ENCODE results near the gene PDE6B. TPM values are rescaled to one million over a fixed set of nuclear protein-coding genes. Genes with fewer than 3 reads are reported as not detected.

PDE6B gene
- total and polyA plus RNA-seq, 2 experiments from 2014 or later: 17.3 to 26.1 TPM

- no peaks in the 10 kb centered on the region for H3K27me3 ChIP-seq
- H2AFZ ChIP-seq: no peak overlapping the region
- no peaks in the 10 kb centered on the region for H3K9me2 ChIP-seq (replicated peaks; ENCODE audit: insufficient read depth)
- H3K9me3 ChIP-seq (ENCODE audit: low read depth): no peaks in the 10 kb centered on the region
- no peak overlapping the region for H3K4me2 ChIP-seq
- H4K20me1 ChIP-seq (ENCODE audit: insufficient read depth, poor library complexity, severe bottlenecking): no peaks in the 10 kb centered on the region
- no peak overlapping the region for H3K27ac ChIP-seq
- no peaks in the 10 kb centered on the region for H3K36me3 ChIP-seq (replicated peaks; ENCODE audit: insufficient read depth, low read depth)
- no peak for DNase-seq (ENCODE audit: low spot score)
- no peaks in the 10 kb centered on the region for H3K4me1 ChIP-seq (ENCODE audit: insufficient read depth)
- WGBS (ENCODE audit: low lambda C conversion rate, missing lambda C conversion rate): 55% methylated on average over 3 of the region's 3 CpGs
- no peaks in the 10 kb centered on the region for H3K79me2 ChIP-seq
- TF ChIP-seq CTCF (IDR thresholded peaks at IDR 0.05; ENCODE audit: poor library complexity): no peak
- no peak overlapping the region for H3K4me3 ChIP-seq
These were observed 21.2 kb upstream of the PDE6B start for GRCh38 chr4:604131-604530.

GRCh38 chr4:605702-606425 is 19.5 kb upstream of the PDE6B start:
- H3K4me1 ChIP-seq (ENCODE audit: insufficient read depth): no peaks in the 10 kb centered on the region
- no peak overlapping the region for H2AFZ ChIP-seq
- H3K9me3 ChIP-seq (ENCODE audit: low read depth): no peaks in the 10 kb centered on the region
- H3K36me3 ChIP-seq (replicated peaks; ENCODE audit: insufficient read depth, low read depth): no peaks in the 10 kb centered on the region
- TF ChIP-seq CTCF (IDR thresholded peaks at IDR 0.05; ENCODE audit: poor library complexity) (no peak), EZH2 (IDR thresholded peaks at IDR 0.05; ENCODE audit: borderline replicate concordance) (no peak), EZH2phosphoT487 (IDR thresholded peaks at IDR 0.05; ENCODE audit: low read depth, severe bottlenecking, unreplicated experiment) (no peak)
- DNase-seq (ENCODE audit: low spot score): no peak
- H3K79me2 ChIP-seq: no peaks in the 10 kb centered on the region
- H3K4me2 ChIP-seq: no peak overlapping the region
- H3K27me3 ChIP-seq: no peaks in the 10 kb centered on the region
- no peak overlapping the region for H3K27ac ChIP-seq
- no peaks in the 10 kb centered on the region for H4K20me1 ChIP-seq (ENCODE audit: insufficient read depth, poor library complexity, severe bottlenecking)
- WGBS (ENCODE audit: low lambda C conversion rate, missing lambda C conversion rate): 86% methylated on average over 17 of the region's 17 CpGs
- no peak overlapping the region for H3K4me3 ChIP-seq
- no peaks in the 10 kb centered on the region for H3K9me2 ChIP-seq (replicated peaks; ENCODE audit: insufficient read depth)

- H3K9me3 ChIP-seq (ENCODE audit: low read depth): no peaks in the 10 kb centered on the region
- H3K4me2 ChIP-seq: no peak overlapping the region
- H3K79me2 ChIP-seq: no peaks in the 10 kb centered on the region
- no peaks in the 10 kb centered on the region for H3K4me1 ChIP-seq (ENCODE audit: insufficient read depth)
- no peak overlapping the region for H3K27ac ChIP-seq
- no peak for TF ChIP-seq CTCF (IDR thresholded peaks at IDR 0.05; ENCODE audit: poor library complexity)
- no peak for TF ChIP-seq EZH2phosphoT487 (IDR thresholded peaks at IDR 0.05; ENCODE audit: low read depth, severe bottlenecking, unreplicated experiment)
- TF ChIP-seq EZH2 (IDR thresholded peaks at IDR 0.05; ENCODE audit: borderline replicate concordance): no peak
- no peaks in the 10 kb centered on the region for H3K27me3 ChIP-seq
- H3K4me3 ChIP-seq: no peak overlapping the region
- no peak for DNase-seq (ENCODE audit: low spot score)
- H2AFZ ChIP-seq: no peak overlapping the region
- no peaks in the 10 kb centered on the region for H3K9me2 ChIP-seq (replicated peaks; ENCODE audit: insufficient read depth)
- no peaks in the 10 kb centered on the region for H3K36me3 ChIP-seq (replicated peaks; ENCODE audit: insufficient read depth, low read depth)
- no peaks in the 10 kb centered on the region for H4K20me1 ChIP-seq (ENCODE audit: insufficient read depth, poor library complexity, severe bottlenecking)
- WGBS (ENCODE audit: low lambda C conversion rate, missing lambda C conversion rate): 66% methylated on average over 7 of the region's 7 CpGs
These were observed 17.1 kb upstream of the PDE6B start for GRCh38 chr4:608236-608635.
